PC-9 (cell line): ENCODE data around the gene DNAJB1.

Experiments used
- EZH2 ChIP-seq: fragments of 200-600 bp; sonication (generic); IDR thresholded peaks from 2 replicates; pipeline ENCODE4 v1.8.0; 2017; ENCODE audit warnings: antibody characterized with exemption, low read depth
- TF ChIP-seq, protein P1 (sequence below): fragments of 200-600 bp; sonication (generic); conservative IDR thresholded peaks from 2 replicates; pipeline ENCODE4 v1.6.1; 2017; ENCODE audit warnings: mixed run types, antibody characterized with exemption, mild to moderate bottlenecking, moderate library complexity

- TF ChIP-seq, protein P1, sequence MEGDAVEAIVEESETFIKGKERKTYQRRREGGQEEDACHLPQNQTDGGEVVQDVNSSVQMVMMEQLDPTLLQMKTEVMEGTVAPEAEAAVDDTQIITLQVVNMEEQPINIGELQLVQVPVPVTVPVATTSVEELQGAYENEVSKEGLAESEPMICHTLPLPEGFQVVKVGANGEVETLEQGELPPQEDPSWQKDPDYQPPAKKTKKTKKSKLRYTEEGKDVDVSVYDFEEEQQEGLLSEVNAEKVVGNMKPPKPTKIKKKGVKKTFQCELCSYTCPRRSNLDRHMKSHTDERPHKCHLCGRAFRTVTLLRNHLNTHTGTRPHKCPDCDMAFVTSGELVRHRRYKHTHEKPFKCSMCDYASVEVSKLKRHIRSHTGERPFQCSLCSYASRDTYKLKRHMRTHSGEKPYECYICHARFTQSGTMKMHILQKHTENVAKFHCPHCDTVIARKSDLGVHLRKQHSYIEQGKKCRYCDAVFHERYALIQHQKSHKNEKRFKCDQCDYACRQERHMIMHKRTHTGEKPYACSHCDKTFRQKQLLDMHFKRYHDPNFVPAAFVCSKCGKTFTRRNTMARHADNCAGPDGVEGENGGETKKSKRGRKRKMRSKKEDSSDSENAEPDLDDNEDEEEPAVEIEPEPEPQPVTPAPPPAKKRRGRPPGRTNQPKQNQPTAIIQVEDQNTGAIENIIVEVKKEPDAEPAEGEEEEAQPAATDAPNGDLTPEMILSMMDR, result no peak
- no peak for TF ChIP-seq EZH2
Measured at GRCh38 chr19:14526423-14526822, 8.2 kb upstream of the DNAJB1 start.
